Heart left ventricle (tissue), 13 donors: ENCODE measurements around the gene ZFP36.

ENCODE experiments used
- CTCF ChIP-seq, 12 donors: fragments of 200-600 bp; sonication (generic) in 4 of 12; IDR thresholded peaks; one replicate each; pipeline versions ENCODE4 v1.5.0 to v1.8.0; 2018 to 2022; ENCODE audit warnings: antibody characterized with exemption in 12 of 12, mild to moderate bottlenecking in 5 of 12
- POLR2A ChIP-seq, 2 donors: fragments of 450-650 bp; IDR thresholded peaks; one replicate each; pipeline ENCODE4 v1.6.1; 2017; ENCODE audit warnings: antibody characterized with exemption in 2 of 2, mild to moderate bottlenecking in 2 of 2, moderate library complexity in 2 of 2
- donor health status: ischemic (EF 13 %, LVEDD 7.1; RV severe dilation, severe dysfunction).
- donor health status: DM: no; HTN: yes; CAD: no.
- donor health status: DM: no; HTN: no; CAD: no.
- donor health status: ischemic (EF 25% LVEDD 6.9; RV normal size, moderate dysfunction).
- donor health status: ischemic (EF 25% LVEDD 5.7; RV mildly dilated, moderate dysfunction).
- donor health status: ischemic (EF 35%, LVEDD 5.7; RV mildly dilated, moderate dysfunction).
- donor health status: nonischemic (EF 11% LVEDD 7.7; RV severe dilation, severe dysfunction).
- donor health status: DM: yes; HTN: yes; CAD: no.
- donor health status: PGD.
- donor health status: ischemic (EF 29% LVEDD 5.4; RV normal size, mild dysfunction).
- donor health status: nonischemic (EF 23%, LVEDD 6.1; RV moderate dilation, normal function).

GRCh38 chr19:39424934-39425333 is 18.3 kb downstream of the ZFP36 start:
- TF ChIP-seq POLR2A (IDR thresholded peaks at IDR 0.05): no peak
- TF ChIP-seq CTCF (IDR thresholded peaks at IDR 0.05): no peak
